ENCODE results near the gene PTPRT.

DNA sequence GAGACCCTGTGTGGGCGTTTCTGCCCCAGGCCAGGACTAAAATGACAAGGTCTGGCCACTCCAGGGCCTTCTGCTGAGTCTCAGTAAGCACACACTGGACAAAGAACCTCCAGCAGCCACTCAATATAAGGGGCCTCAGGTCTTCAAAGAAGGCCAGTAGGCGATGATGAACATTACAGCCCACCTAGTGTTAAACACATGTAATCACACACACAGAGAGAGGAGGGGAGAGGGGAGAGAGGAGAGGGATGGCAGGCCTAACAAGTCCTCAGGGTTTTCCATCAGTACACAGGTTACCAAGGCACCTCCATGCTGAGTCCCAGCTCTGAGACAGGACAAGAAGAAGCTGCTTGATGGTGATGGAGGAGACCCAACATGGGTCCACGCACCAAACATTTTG, 325.6 kb downstream of the PTPRT start:
- TF ChIP-seq CTCF (conservative IDR thresholded peaks at IDR 0.05; ENCODE audit: low read depth, low read length) (no peak), EZH2phosphoT487 (IDR thresholded peaks at IDR 0.05; ENCODE audit: borderline replicate concordance, low read length) (no peak)

Measured in PC-3 (cell line).